GM12891 (cell line): Measurements from ENCODE around the gene EYA2.

ENCODE experiments used
- DNase-seq: peaks from one replicate; pipeline ENCODE4 v3.0.0; 2011; ENCODE audit warnings: low spot score; ENCODE audit not compliant: insufficient read length
- FAIRE-seq: peaks from 2 replicates; lab custom pipeline; 2011; peaks lifted over from hg19 to GRCh38; lab: Jason Lieb, UNC
- PAX5 ChIP-seq: IDR thresholded peaks from 2 replicates; pipeline ENCODE4 v1.6.1; 2011; ENCODE audit warnings: low read length, moderate library complexity, mild to moderate bottlenecking; ENCODE audit not compliant: insufficient read depth, severe bottlenecking
- POLR2A ChIP-seq: IDR thresholded peaks from 2 replicates; pipeline ENCODE4 v1.6.1; 2011; ENCODE audit warnings: low read depth, low read length, control low read depth
- POLR2AphosphoS5 ChIP-seq: IDR thresholded peaks from 2 replicates; pipeline ENCODE4 v1.6.1; 2011; ENCODE audit warnings: low read depth, low read length, control low read depth
- POU2F2 ChIP-seq: IDR thresholded peaks from 2 replicates; pipeline ENCODE4 v1.6.1; 2011; ENCODE audit warnings: low read depth, mild to moderate bottlenecking, control low read depth, low read length, moderate library complexity
- SPI1 ChIP-seq: IDR thresholded peaks from 2 replicates; pipeline ENCODE4 v1.6.1; 2011; ENCODE audit warnings: low read depth, low read length, control low read depth
- TAF1 ChIP-seq: IDR thresholded peaks from 2 replicates; pipeline ENCODE4 v1.6.1; 2011; ENCODE audit warnings: low read depth, low read length, control low read depth

Gene EYA2

GRCh38 chr20:47016068-47016664, 121.5 kb downstream of the EYA2 start:
- no peak for DNase-seq
- FAIRE-seq = no peak
- TF ChIP-seq POLR2A = no peak
- no peak for TF ChIP-seq PAX5
- TF ChIP-seq SPI1 = no peak
- TF ChIP-seq POU2F2 = no peak
- TF ChIP-seq TAF1 = no peak
- no peak for TF ChIP-seq POLR2AphosphoS5

- TF ChIP-seq POLR2AphosphoS5 (no peak), POLR2A (no peak), SPI1 (no peak), PAX5 (no peak), TAF1 (no peak)
- FAIRE-seq (no peak), DNase-seq (no peak)
Measured at GRCh38 chr20:47018381-47018780, 123.7 kb downstream of the EYA2 start.

GRCh38 chr20:47019121-47019824, 124.6 kb downstream of the EYA2 start:
- DNase-seq (no peak), FAIRE-seq (no peak)
- TF ChIP-seq SPI1 (no peak), TAF1 (no peak), PAX5 (no peak), POLR2AphosphoS5 (no peak), POLR2A (no peak), POU2F2 (no peak)

GRCh38 chr20:47020231-47020630, 125.6 kb downstream of the EYA2 start:
- FAIRE-seq = no peak
- DNase-seq = no peak
- TF ChIP-seq POLR2AphosphoS5 (no peak), PAX5 (no peak), POU2F2 (no peak), TAF1 (no peak), SPI1 (no peak), POLR2A (no peak)

GRCh38 chr20:47021850-47022249, 127.2 kb downstream of the EYA2 start:
- no peak for TF ChIP-seq POLR2AphosphoS5
- TF ChIP-seq TAF1 = no peak
- TF ChIP-seq POU2F2 = no peak
- no peak for TF ChIP-seq SPI1
- FAIRE-seq (no peak), DNase-seq (no peak)

- TF ChIP-seq TAF1 (no peak), POU2F2 (no peak), POLR2AphosphoS5 (no peak), SPI1 (no peak), PAX5 (no peak), POLR2A (no peak)
- FAIRE-seq (no peak), DNase-seq (no peak)
Measured at GRCh38 chr20:47024461-47024937, 129.9 kb downstream of the EYA2 start.

GRCh38 chr20:47027042-47027441, 132.4 kb downstream of the EYA2 start:
- DNase-seq (no peak), FAIRE-seq (no peak)
- no peak for TF ChIP-seq TAF1
- TF ChIP-seq PAX5 = no peak
- TF ChIP-seq POU2F2 = no peak
- TF ChIP-seq SPI1 = no peak
- no peak for TF ChIP-seq POLR2AphosphoS5
- TF ChIP-seq POLR2A = no peak

GRCh38 chr20:47027456-47027855, 132.8 kb downstream of the EYA2 start:
- TF ChIP-seq POU2F2 = no peak
- TF ChIP-seq TAF1 = no peak
- no peak for TF ChIP-seq PAX5
- no peak for TF ChIP-seq SPI1
- no peak for TF ChIP-seq POLR2A
- TF ChIP-seq POLR2AphosphoS5 = no peak
- FAIRE-seq = no peak
- no peak for DNase-seq

- TF ChIP-seq POU2F2 (no peak), POLR2AphosphoS5 (no peak), PAX5 (no peak), POLR2A (no peak), TAF1 (no peak), SPI1 (no peak)
- FAIRE-seq (no peak), DNase-seq (no peak)
Measured at GRCh38 chr20:47028487-47028886, 133.8 kb downstream of the EYA2 start.

GRCh38 chr20:47029845-47030244, 135.2 kb downstream of the EYA2 start:
- DNase-seq = no peak
- no peak for FAIRE-seq
- TF ChIP-seq POLR2A = no peak
- no peak for TF ChIP-seq PAX5
- TF ChIP-seq SPI1 = no peak
